GM12873 (cell line): ENCODE measurements around the gene DTD2.

Experiments used
- CTCF ChIP-seq: IDR thresholded peaks from 2 replicates; pipeline ENCODE4 v1.5.1; 2012; ENCODE audit warnings: low read depth, mild to moderate bottlenecking, moderate library complexity, low read length, control low read depth; ENCODE audit not compliant: insufficient read depth; ENCODE audit errors: missing control alignments

DTD2 gene

DNA sequence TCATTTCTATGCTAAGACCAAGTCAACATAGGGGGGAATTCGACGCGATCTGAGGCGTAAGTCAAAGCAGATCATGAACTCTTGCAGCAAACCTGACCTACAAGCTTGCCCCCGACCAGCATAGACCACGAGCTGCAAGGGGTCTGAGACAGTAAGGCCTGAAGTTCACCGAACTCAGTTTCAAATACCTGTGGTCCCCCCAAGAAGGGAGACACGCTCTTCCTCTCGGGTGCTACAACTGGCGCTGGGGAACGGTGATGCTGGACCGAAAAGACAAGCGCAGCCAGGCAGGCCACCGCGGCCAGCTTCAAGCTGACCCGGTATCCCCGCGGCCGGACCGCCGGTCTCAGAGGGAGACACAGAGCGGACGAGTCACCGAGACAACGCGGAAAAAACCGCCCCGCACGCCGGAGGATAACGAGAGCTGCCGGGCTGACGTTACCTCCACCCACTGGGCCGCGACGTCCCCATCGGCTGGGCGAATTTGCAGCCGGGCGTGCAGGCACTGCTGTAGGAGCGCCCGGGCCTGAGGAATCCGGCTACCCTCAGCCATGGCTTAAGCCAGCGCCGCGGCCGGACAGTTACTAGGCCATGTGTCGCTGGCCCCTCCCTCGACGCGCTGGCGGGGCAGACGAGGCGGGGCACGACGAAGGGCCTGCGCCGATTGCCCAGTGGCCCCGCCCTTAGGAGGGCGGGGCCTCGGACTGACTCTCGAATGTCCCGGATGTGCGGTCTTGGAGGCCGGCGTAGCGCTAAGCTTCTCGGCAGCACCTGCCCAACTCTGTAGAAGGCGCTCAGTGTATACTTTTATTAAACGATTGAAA lies at the start of gene DTD2:
Gene DTD2, minus strand, starts transcription at position 666 of the 824 bp plus-strand sequence. Its CDS starts 113 bp downstream, at position 553.
- TF ChIP-seq CTCF, result no peak

DNA sequence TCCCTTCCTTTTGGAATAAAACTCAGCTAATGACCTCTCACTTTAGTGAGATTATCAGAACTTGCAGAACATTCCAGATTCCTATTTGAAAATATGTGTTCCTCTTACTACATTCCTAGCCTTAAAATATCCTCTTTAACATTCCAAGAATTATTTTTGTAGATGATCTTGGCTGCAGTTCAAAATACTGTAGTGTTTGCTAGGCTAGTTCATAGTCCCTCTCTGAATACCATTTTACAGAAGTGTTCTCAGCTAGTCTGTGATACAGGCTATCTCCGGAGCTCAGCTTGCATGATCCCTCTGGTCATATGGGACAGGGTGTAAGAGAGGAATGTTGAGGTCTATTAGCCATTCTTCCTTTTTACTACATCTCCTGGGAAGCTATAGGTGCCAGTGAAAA lies 48.1 kb upstream of the DTD2 start:
- no peak for TF ChIP-seq CTCF

- no peak for TF ChIP-seq CTCF
Measured at GRCh38 chr14:31501870-31502269, 44.6 kb upstream of the DTD2 start.

- TF ChIP-seq CTCF, result no peak
Measured at GRCh38 chr14:31492759-31493498, 35.6 kb upstream of the DTD2 start.

DNA sequence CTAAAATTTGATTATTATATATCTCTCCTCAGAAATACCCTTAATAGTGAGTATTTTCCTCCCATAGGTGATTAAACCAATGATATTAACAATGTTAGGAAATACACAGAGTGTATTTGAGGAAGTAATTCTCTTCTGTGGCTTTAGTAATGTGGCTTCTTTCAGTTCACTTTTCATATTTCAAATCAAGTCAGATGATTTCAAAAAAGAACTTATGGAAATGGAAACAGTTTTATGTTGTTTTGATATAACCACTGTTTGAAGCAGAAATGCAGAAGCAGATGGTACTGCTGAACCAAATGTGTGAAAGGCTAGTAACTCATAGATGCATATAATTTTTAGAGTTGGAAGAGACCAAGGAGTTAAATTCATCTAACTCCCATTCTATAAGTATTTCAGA lies 32.4 kb upstream of the DTD2 start:
- no peak for TF ChIP-seq CTCF

- TF ChIP-seq CTCF, result no peak
Measured at GRCh38 chr14:31487886-31488285, 30.6 kb upstream of the DTD2 start, which contains the start of gene GPR33. TSS of gene GPR33 (minus strand) at chr14:31488039. CDS start at chr14:31483965, 4,074 bp downstream.

DNA sequence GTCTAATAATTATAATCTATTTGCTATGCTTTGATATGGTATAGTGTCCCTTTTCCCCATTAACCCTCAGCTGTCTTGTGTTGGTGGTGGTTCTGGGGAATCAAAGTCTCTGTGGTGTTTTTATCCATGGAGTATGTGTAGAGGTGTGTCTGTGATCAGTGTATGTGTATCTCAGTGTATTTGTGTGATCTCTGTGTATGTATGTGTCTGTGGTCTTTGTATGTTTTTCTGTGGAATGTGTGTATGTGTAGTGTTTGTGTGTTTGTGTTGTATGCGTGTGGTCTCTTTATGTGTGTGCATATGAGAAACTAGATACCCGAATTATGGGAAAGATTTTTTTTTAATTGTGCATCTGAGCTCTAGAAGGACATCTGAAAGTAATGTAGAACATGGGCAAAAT lies 29.5 kb upstream of the DTD2 start:
- TF ChIP-seq CTCF, result no peak
